Gastrocnemius medialis (tissue), 4 donors: ENCODE data around the gene GNB2. TPM values are rescaled to one million over a fixed set of nuclear protein-coding genes. Genes with fewer than 3 reads are reported as not detected.

Experiments used
- ATAC-seq, 2 donors: fragments of 150-250 bp; one replicate each; pipeline ENCODE4 v1.9.1; 2016
- DNase-seq, 2 donors: peaks; one replicate each; pipeline ENCODE4 v3.0.0-alpha.2; 2019
- H3K27ac ChIP-seq, 4 donors: fragments of 200-600 bp; sonication (generic); 1 replicate in 1 of 4; 2 replicates in 3 of 4; pipeline ENCODE4 v1.5.1; 2016 to 2018; ENCODE audit warnings: mild to moderate bottlenecking in 2 of 4, moderate library complexity in 1 of 4
- H3K27me3 ChIP-seq, 3 donors: fragments of 200-600 bp; sonication (generic) in 2 of 3; 1 replicate in 1 of 3; 2 replicates in 2 of 3; pipeline versions ENCODE4 v1.5.1 to v1.6.0; 2016 to 2019; ENCODE audit warnings: mild to moderate bottlenecking in 1 of 3, moderate library complexity in 1 of 3
- H3K36me3 ChIP-seq, 2 donors: fragments of 200-600 bp; sonication (generic) in 1 of 2; one replicate each; pipeline ENCODE4 v1.5.1; 2017 to 2018
- H3K4me1 ChIP-seq, 2 donors: fragments of 200-600 bp; sonication (generic) in 1 of 2; one replicate each; pipeline ENCODE4 v1.5.1; 2016 to 2017; ENCODE audit warnings: mild to moderate bottlenecking in 2 of 2
- H3K4me3 ChIP-seq, 4 donors: fragments of 200-600 bp; sonication (generic) in 3 of 4; 1 replicate in 1 of 4; 2 replicates in 3 of 4; pipeline ENCODE4 v1.5.1; 2016 to 2019; ENCODE audit warnings: mild to moderate bottlenecking in 2 of 4
- H3K9me3 ChIP-seq, 3 donors: fragments of 200-600 bp; sonication (generic) in 2 of 3; 1 replicate in 1 of 3; 2 replicates in 2 of 3; pipeline ENCODE4 v1.5.1; 2016 to 2019
- POLR2A ChIP-seq, 2 donors: fragments of 450-650 bp; IDR thresholded peaks; one replicate each; pipeline ENCODE4 v1.6.1; 2017; ENCODE audit warnings: antibody characterized with exemption in 2 of 2, mild to moderate bottlenecking in 2 of 2, moderate library complexity in 2 of 2
- in situ Hi-C, 4 donors: fragments of 200-750 bp; cut with MboI; loops; one replicate each; pipeline versions ENCODE4 v1.15.0 to v1.8.0; 2017; ENCODE audit warnings: low sequenced_read_pairs in 4 of 4
- intact Hi-C: fragments of 100-400 bp; cut with DNase I; formaldehyde crosslinking; loops from one replicate; pipeline ENCODE4 v1.15.1; 2023; ENCODE audit warnings: low total_unique reads
- total RNA-seq, 4 donors: library from RNA; depleted of rRNA; stranded (reverse); fragments of >200 nt; gene quantifications; one replicate each; pipeline versions ENCODE4 v1.1.0 to v1.2.3, GENCODE V29; 2016
- TF ChIP-seq, protein P1 (sequence below), 5 experiments: fragments of 450-650 bp in 3 of 5; fragments of 200-600 bp in 2 of 5; sonication (generic) in 2 of 5; IDR thresholded peaks in 4 of 5; conservative IDR thresholded peaks in 1 of 5; 1 replicate in 4 of 5; 2 replicates in 1 of 5; pipeline ENCODE4 v1.5.1; 2016 to 2019; ENCODE audit warnings: antibody characterized with exemption in 5 of 5, mild to moderate bottlenecking in 3 of 5, moderate library complexity in 3 of 5

The GNB2 gene
- total RNA-seq, 4 donors from 2014 or later, result 108 to 163 (median 129) TPM

DNA sequence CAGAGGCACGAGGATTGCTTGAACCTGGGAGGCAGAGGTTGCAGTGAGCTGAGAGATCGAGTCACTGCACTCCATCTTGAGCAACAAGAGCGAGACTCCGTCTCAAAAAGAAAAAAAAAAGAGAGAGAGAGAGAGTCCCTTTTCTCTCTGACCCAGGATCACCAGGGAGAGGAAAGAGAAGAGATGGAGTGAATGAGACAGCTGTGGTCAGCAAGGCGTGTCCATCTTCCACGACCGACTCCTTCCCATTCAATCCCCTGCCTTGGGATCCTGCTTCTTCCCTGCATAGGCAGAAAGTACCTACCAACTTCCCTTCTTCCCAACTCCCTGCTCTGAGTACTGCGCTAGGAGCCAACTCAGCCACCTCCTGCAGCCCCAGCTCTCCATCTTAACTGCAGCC lies 54.7 kb downstream of the GNB2 start:
- no peaks in the 10 kb centered on the region for H3K9me3 ChIP-seq
- TF ChIP-seq, protein P1, sequence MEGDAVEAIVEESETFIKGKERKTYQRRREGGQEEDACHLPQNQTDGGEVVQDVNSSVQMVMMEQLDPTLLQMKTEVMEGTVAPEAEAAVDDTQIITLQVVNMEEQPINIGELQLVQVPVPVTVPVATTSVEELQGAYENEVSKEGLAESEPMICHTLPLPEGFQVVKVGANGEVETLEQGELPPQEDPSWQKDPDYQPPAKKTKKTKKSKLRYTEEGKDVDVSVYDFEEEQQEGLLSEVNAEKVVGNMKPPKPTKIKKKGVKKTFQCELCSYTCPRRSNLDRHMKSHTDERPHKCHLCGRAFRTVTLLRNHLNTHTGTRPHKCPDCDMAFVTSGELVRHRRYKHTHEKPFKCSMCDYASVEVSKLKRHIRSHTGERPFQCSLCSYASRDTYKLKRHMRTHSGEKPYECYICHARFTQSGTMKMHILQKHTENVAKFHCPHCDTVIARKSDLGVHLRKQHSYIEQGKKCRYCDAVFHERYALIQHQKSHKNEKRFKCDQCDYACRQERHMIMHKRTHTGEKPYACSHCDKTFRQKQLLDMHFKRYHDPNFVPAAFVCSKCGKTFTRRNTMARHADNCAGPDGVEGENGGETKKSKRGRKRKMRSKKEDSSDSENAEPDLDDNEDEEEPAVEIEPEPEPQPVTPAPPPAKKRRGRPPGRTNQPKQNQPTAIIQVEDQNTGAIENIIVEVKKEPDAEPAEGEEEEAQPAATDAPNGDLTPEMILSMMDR (IDR thresholded peaks at IDR 0.05 in 4 of 5, conservative IDR thresholded peaks at IDR 0.05 in 1 of 5), result no peak
- no peak for TF ChIP-seq POLR2A (IDR thresholded peaks at IDR 0.05)
- H3K4me3 ChIP-seq, result no peak overlapping the region
- H3K27ac ChIP-seq, result no peak overlapping the region
- H3K36me3 ChIP-seq, result no peaks in the 10 kb centered on the region
- in situ Hi-C loops (no loop called here), intact Hi-C loops (loop anchor here (5.0 kb wide), 1 partner anchor 261 kb away; no protein-coding TSS in a partner anchor)
- no peaks in the 10 kb centered on the region for H3K4me1 ChIP-seq
- ATAC-seq, result no peak
- H3K27me3 ChIP-seq, result peaks cover 0 to 5% (median 4%) of the 10 kb centered on the region in 3 donors
- DNase-seq, result no peak

Other genes starting within 250 kb of the GNB2 start
- gene ZCWPW1, start 245.0 kb upstream of the GNB2 start, total RNA-seq, result 1 to 10 TPM; 1.6 to 8.5 (median 2.7) TPM
- 10 to 100 TPM; 23.5 to 39.9 (median 28.6) TPM for gene MEPCE, start 243.9 kb upstream of the GNB2 start, total RNA-seq
- gene PPP1R35, start 237.2 kb upstream of the GNB2 start, total RNA-seq, result 10 to 100 TPM in 3 of 4 donors, 1 to 10 TPM in 1; 5.1 to 16.0 (median 13.0) TPM
- gene SPACDR, start 209.5 kb upstream of the GNB2 start, total RNA-seq, result under 1 TPM in 1 of 4 donors, not detected in 3; 0.29 TPM
- gene TSC22D4, start 194.5 kb upstream of the GNB2 start, total RNA-seq, result 10 to 100 TPM; 14.3 to 25.5 (median 21.2) TPM
- gene NYAP1, start 189.8 kb upstream of the GNB2 start, total RNA-seq, result under 1 TPM in 1 of 4 donors, not detected in 3; 0.29 TPM
- 10 to 100 TPM; 10.7 to 16.4 (median 13.5) TPM for gene AGFG2, start 134.5 kb upstream of the GNB2 start, total RNA-seq
- gene SAP25, start 99.8 kb upstream of the GNB2 start, total RNA-seq, result under 1 TPM in 1 of 4 donors, not detected in 3; 0.49 TPM
- 100 to 1,000 TPM in 1 of 4 donors, 10 to 100 TPM in 3; 71.1 to 105 (median 89.0) TPM for gene LRCH4, start 87.6 kb upstream of the GNB2 start, total RNA-seq
- not detected for gene FBXO24, start 87.4 kb upstream of the GNB2 start, total RNA-seq
- gene PCOLCE, start 71.4 kb upstream of the GNB2 start, total RNA-seq, result 10 to 100 TPM in 1 of 4 donors, 1 to 10 TPM in 3; 1.6 to 17.3 (median 5.7) TPM
- 1 to 10 TPM; 3.5 to 9.1 (median 4.6) TPM for gene MOSPD3, start 61.2 kb upstream of the GNB2 start, total RNA-seq
- gene TFR2, start 32.2 kb upstream of the GNB2 start, total RNA-seq, result 1 to 10 TPM in 2 of 4 donors, not detected in 2; 1.0 to 1.3 TPM
- not detected for gene ACTL6B, start 17.3 kb upstream of the GNB2 start, total RNA-seq
- 10 to 100 TPM; 16.4 to 21.1 (median 16.6) TPM for gene GIGYF1, start 20.5 kb downstream of the GNB2 start, total RNA-seq
- 10 to 100 TPM; 39.8 to 76.3 (median 63.0) TPM for gene POP7, start 32.4 kb downstream of the GNB2 start, total RNA-seq
- not detected for gene EPO, start 46.7 kb downstream of the GNB2 start, total RNA-seq
- gene ZAN, start 59.9 kb downstream of the GNB2 start, total RNA-seq, result not detected
- 10 to 100 TPM in 3 of 4 donors, 1 to 10 TPM in 1; 6.3 to 16.2 (median 12.3) TPM for gene EPHB4, start 153.8 kb downstream of the GNB2 start, total RNA-seq
- 1 to 10 TPM; 2.5 to 4.3 (median 3.8) TPM for gene SLC12A9, start 179.0 kb downstream of the GNB2 start, total RNA-seq
- gene TRIP6, start 193.6 kb downstream of the GNB2 start, total RNA-seq, result 1 to 10 TPM; 4.6 to 9.1 (median 7.3) TPM
- gene SRRT, start 201.4 kb downstream of the GNB2 start, total RNA-seq, result 10 to 100 TPM; 35.0 to 47.3 (median 39.8) TPM
- 1 to 10 TPM; 2.0 to 7.1 (median 4.0) TPM for gene UFSP1, start 216.0 kb downstream of the GNB2 start, total RNA-seq
- 10 to 100 TPM in 2 of 4 donors, 1 to 10 TPM in 2; 6.5 to 59.5 (median 11.4) TPM for gene ACHE, start 222.1 kb downstream of the GNB2 start, total RNA-seq